HG03565 (cell line): ENCODE measurements around the gene TM9SF3.

Source experiments
- ATAC-seq: cut with Tn5 transposase; IDR thresholded peaks from one replicate; pipeline ENCODE4 v1.9.1; 2021; ENCODE audit warnings: mild to moderate bottlenecking, moderate library complexity; ENCODE audit not compliant: unreplicated experiment

TM9SF3 gene

DNA sequence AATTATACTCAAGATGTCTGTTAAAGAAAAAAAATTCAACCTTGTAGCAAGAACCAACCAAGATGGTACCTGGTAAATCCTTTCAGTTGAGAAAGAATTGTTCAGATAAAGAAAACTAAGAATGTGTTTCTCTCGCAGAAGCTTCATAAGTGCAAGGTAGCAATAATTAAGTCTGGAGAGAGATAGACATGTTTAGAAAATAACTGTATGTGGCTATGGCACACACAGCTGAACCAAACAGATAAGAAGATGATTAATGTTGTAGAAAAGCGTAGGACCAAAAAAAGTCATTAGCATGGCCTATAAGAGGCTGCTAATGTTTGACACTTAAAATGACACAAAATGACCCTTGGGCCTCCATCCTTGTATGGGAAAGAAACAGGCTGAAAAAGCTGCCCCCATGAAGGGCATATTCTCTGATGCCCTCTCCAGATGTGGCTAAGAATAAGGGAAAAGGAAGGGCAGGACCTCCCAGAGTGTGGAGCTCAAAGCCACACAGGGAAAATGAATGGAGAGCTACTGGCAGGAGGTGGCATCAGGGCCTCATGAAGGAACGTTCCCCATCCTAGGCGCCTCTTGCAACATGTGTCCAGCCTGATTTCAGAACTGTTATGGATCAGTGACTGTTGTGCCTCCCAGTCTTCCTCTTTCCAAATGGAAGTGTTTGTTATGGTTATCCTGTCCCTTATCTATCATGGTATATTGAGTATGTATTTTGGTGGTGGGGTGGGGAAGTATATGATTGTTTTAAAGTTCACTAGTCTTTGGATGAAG is 103.8 kb downstream of the TM9SF3 start:
- no peak for ATAC-seq

DNA sequence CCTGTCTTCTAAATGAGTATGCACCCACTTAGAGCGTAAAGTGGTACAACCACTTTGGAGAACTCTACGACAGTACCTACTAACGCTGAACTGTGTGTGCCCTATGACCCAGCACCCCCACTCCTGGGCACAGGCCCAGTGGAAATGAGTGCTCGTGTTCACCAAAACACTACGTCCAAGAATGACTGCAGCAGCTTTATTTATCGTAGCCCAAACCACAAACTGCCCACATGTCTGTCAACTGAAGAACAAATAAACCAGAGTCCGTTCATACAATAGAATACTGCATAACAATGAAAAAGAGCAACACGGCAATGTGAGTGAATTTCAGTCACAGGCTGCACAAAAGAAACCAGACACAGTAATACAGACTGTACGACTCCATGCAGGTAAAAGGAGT is 108.5 kb downstream of the TM9SF3 start:
- no peak for ATAC-seq

GRCh38 chr10:96473866-96474265 is 112.9 kb downstream of the TM9SF3 start:
- no peak for ATAC-seq

DNA sequence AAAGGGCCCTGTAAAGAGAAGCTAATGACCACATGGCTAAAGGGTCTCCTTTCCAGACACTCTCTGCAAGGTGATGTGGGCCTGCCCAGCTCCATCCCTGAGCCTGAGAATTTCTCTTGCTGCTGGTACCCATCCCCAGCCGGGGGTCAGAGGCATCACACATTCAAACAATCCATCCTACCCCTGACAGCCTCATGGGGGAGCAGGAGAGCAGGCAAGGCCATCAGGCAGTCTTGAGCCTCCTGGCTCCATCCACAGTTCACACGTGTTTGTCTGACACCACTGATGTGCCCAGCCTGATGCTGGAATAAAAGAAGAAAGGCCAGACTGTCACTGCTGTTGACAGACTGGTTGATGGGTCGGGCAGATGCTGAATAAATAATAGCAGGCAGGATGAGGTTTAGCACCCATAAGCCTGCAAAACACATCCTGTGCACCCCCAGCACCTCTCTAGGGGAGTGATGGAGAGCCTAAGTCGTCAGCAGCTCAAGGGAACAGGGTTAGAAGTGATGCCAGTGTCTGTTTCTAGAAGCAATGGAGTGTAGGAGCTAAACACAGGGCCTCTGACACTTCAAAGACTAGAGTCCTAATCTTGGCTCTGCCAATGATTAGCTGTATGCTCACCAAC is 116.6 kb downstream of the TM9SF3 start:
- no peak for ATAC-seq

- ATAC-seq, result no peak
Measured at GRCh38 chr10:96468845-96469244, 118.0 kb downstream of the TM9SF3 start.
